GM18951 (cell line): Measurements from ENCODE around the gene KRTAP10-7.
"Not testable (repeated sequence)": the region's sequence is repeated elsewhere in the genome, so short reads cannot be mapped to it uniquely, and the experiment has no call there.

Experiments used
- POLR2A ChIP-seq: IDR thresholded peaks from 4 replicates; pipeline ENCODE4 v1.6.1; 2011; ENCODE audit warnings: mild to moderate bottlenecking; ENCODE audit not compliant: insufficient read length, insufficient read depth; ENCODE audit errors: extremely low read depth
- in situ Hi-C: fragments of 300-500 bp; cut with MboI; formaldehyde crosslinking; loops from one replicate; pipeline ENCODE4 v1.12.0; 2022; ENCODE audit warnings: low sequenced_read_pairs, mixed read lengths, inconsistent platforms; ENCODE audit not compliant: unreplicated experiment

Gene KRTAP10-7

DNA sequence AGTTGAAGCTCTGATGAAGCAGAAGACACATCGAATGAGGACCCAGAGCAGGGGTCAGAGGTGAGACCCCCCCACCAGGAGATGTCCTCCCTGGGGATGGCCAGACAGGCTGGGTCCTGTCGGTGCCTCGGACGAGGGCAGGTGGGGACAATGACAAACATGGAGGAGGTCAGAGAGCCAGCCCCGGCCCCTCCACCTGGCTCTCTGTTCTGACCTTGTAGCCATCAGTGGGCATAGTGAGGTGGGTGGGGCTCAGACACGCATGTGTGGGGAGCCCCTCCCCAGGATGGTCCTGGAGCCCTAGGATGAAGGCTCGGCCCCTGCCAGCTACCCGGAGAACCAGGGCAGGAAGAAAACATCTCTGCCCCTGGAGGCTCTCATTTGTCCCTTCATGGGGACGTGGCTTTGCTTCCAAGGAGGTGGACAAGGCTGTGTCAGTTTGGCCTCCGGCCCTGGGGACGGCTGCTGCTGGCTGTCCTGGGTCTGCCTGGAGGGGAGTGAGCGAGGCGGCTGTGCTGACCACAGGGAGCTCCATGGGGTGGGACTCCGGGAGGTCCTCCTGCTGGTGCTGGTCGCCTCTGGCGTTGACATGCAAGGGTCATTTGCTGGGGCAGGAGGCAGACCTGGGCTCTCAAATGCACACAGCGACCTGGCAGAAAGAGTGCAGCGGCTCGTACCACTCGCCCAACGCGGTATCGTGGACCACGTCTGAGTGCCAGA lies 10.7 kb upstream of the KRTAP10-7 start:
- no peak for TF ChIP-seq POLR2A
- in situ Hi-C loops: no loop called here

DNA sequence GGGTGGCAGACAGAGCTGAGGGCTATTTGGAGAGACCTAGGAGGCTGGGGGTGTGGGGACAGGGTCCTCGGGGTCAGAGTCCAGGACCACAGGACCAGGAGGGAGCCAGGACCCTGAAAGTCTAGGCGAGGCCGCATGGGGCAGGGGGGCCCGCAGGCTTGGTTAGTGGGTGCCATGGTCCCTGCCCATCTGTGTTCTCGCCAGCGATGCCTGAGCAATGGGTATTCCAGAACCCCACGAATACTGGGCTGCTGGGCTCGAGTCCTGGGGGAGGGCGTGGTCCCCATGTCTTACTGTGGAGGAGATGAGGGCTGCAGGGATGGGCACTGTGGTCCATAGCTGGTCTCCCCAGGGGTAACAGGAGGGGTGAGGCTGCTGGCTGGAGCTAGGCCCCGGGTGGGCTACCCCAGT lies 10.1 kb upstream of the KRTAP10-7 start:
- in situ Hi-C loops: no loop called here
- TF ChIP-seq POLR2A: no peak

DNA sequence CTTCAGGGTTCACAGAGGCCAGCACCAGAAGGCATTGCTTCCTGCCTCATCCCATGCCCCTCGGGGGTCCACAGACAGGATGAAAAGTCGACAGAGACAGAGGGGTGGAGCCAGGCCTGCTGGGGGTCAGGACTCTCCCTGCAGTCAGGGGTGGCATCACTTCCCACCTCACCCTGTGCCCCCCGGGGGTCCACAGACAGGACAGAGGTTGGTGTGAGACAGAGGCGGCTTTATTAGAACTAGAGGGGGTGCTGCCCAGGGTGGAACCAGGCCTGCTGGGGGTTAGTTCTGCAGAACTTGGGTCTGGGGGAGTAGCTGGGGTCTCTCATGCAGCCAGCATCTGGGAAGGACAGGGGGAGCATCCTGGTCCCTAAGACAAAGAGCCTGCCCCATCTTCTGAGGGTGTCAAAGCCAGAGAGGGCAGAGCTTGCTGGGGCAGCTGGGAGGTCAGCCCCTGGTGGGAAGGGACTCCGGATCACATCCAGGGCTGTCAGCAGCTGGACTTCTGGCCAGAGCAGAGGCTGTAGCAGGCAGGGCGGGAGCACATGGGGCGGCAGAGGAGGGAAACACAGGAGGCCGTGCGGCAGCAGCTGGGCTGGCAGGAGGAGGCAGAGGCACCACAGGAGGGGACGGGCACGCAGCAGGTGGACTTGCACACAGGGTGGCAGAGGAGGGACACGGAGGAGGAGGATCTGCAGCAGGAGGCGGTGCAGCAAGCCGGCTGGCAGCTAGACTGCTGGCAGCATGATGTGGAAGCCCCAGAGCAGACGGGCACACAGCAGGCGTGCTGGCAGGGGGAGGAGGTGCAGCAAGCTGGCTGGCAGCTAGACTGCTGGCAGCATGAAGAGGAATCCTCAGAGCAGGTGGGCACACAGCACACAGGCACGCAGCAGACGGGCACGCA lies 9.2 kb upstream of the KRTAP10-7 start:
- in situ Hi-C loops: not testable (repeated sequence)

- in situ Hi-C loops: not testable (repeated sequence)
Observed at GRCh38 chr21:44591801-44592130, 8.6 kb upstream of the KRTAP10-7 start.

DNA sequence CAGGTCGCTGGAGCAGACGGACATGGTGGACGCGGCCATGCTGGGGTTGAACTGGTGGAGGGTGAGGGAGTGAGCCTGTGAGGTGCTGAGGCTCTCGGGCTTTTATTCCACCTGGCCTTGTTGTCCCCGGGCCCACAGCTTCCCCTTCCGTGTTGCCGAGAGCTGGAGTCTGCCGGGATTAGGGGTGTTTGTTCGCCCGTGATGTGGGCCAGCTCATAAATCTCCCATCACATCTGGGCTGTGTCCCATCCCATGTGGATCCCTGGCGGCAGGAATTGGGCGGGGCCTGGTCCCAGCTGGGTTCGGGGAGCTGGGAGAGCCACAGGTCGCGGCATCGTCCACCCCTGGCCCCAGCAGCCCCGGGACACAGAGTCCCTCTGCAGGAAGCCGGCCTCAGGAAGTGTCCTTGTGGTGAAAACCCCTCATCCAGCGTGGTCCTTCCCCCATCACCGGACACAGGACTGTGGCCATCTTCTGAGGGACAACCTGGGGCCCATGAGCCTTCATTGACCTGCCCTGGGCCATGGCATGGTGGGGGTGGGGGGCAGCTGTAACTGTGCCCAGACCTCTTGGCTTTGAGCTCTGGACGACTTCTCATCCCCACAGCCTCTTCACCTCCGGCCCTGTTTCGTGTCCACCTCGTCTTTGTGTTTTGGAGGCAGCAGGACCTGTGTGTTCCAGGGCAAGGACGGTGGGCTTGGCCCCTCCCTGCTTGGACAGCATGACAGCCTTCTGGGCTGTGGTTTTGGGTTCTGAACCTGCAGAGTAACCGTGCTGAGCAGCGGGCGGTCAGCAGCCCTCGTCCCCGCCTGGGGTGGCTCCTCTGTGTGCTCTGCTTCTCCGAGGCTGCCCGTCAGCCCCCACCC lies 7.7 kb upstream of the KRTAP10-7 start, which contains the start of gene KRTAP10-6:
Gene KRTAP10-6, minus strand, starts transcription at position 60 of the 866 bp plus-strand sequence. Its CDS starts 21 bp downstream, at position 39.
- in situ Hi-C loops: no loop called here
- no peak for TF ChIP-seq POLR2A

DNA sequence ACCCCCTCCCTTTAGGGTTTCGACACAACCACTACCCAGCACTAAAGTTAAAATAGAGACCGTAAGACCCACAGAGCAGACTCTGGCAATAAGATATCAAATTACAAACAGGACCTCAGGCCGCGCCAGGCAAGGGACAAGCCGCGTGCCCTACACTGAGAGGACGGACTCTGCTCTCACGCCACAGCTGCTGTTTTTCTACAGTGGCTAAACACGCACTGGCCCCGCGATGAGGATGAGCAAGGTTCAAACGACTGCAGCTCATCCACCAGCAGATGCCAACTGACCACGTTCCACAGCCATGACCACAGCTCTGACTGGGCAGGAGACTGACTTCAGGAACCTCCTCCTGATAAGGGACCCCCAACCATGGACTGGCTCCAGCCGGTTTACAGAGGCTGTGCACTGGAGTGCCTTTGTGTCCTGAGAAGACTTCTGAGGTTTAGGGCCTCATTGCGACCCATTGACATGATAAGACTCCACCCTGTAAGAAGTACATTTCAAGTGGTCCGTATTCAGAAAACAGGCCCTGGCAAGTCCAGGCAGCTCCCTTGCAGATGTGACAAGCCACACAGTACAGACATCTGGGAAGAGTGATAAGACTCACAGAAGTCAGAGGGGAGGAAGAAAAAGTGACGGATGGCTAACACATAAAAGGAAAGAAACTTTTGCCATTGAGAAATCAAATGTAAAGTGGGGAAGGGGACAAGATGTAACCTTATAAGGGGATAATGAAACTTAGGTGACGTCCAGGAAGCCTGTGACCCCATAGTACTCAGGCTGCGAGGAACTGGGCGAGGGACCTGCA lies 6.6 kb upstream of the KRTAP10-7 start:
- TF ChIP-seq POLR2A: no peak
- in situ Hi-C loops: no loop called here

- in situ Hi-C loops: no loop called here
- no peak for TF ChIP-seq POLR2A
Observed at GRCh38 chr21:44594406-44594916, 5.9 kb upstream of the KRTAP10-7 start.

GRCh38 chr21:44595524-44595923 lies 4.9 kb upstream of the KRTAP10-7 start:
- in situ Hi-C loops: no loop called here
- TF ChIP-seq POLR2A: no peak

GRCh38 chr21:44596068-44596725 lies 4.2 kb upstream of the KRTAP10-7 start:
- TF ChIP-seq POLR2A: no peak
- in situ Hi-C loops: no loop called here

DNA sequence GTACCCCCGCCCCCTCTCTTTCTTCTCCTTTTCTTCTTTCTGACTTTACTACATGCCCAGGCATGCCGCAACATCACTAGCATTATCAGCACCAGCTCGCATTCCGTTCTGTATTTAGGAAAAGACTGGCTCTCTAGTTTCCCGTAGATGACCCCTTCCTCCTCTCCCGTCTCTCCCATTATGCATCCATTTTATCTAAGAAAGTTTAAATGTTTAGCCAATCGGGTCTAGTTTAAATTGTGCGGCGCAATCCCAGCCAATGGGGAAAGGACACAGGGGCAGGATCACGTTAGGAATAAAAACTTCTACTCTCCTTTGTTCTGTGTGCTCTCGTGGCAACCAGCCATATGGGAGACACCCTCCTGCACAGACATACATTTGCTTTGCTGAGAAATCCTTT lies 2.3 kb upstream of the KRTAP10-7 start:
- in situ Hi-C loops: no loop called here
- no peak for TF ChIP-seq POLR2A

- in situ Hi-C loops: no loop called here
- no peak for TF ChIP-seq POLR2A
Observed at GRCh38 chr21:44599264-44600029, 950 bp upstream of the KRTAP10-7 start.

DNA sequence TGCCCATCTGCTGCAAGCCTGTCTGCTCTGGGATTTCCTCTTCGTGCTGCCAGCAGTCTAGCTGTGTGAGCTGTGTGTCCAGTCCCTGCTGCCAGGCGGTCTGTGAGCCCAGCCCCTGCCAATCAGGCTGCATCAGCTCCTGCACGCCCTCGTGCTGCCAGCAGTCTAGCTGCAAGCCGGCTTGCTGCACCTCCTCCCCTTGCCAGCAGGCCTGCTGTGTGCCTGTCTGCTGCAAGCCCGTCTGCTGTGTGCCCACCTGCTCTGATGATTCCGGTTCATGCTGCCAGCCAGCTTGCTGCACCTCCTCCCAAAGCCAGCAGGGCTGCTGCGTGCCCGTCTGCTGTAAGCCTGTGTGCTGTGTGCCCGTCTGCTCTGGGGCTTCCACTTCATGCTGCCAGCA lies 694 bp downstream of the KRTAP10-7 start:
- in situ Hi-C loops: not testable (repeated sequence)
